Measurements from ENCODE around the gene CALY. TPM values are rescaled to one million over a fixed set of nuclear protein-coding genes. Genes with fewer than 3 reads are reported as not detected.

Gene CALY
- total RNA-seq, 1 experiment from 2014 or later, result not detected

- DNase-seq (ENCODE audit: low spot score), result no peak
Measured at GRCh38 chr10:133366751-133367150, 30.1 kb upstream of the CALY start.

- no peak for DNase-seq (ENCODE audit: low spot score)
Measured at GRCh38 chr10:133366130-133366478, 29.4 kb upstream of the CALY start.

- no peak for DNase-seq (ENCODE audit: low spot score)
Measured at GRCh38 chr10:133365461-133366129, 28.9 kb upstream of the CALY start.

GRCh38 chr10:133364645-133365431 is 28.1 kb upstream of the CALY start:
- no peak for DNase-seq (ENCODE audit: low spot score)

- no peak for DNase-seq (ENCODE audit: low spot score)
Measured at GRCh38 chr10:133362846-133363245, 26.1 kb upstream of the CALY start.

DNA sequence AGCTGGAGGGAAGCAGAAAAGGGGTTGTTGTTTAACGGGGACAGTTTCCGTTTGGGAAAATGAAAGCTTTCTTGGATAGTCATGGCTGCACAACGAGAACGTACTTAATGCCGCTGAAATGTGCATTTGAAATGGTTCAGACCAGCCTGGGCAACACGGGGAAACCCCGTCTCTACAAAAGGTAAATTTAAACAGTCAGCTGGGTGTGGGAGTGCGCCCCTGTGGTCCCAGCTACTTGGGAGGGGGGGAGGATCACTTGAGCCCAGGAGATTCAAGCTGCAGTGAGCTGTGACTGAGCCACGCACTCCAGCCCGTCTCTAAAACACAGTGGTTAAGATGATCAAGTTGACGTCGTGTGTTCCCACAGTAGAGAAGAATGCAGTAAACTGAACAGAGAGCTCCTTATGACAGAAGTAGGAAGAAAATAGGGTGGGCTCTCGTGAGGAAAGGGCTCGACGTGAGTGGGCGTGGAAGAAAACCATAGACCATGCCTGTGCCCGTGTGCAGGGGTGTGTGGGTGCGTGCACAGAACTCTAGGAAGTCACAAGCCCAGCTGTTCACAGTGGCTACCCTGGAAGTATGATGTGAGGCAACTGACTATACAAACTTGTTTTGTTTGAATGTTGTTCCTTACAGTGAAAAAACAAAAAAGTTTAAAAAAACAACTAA is 25.2 kb upstream of the CALY start:
- DNase-seq (ENCODE audit: low spot score), result no peak

DNA sequence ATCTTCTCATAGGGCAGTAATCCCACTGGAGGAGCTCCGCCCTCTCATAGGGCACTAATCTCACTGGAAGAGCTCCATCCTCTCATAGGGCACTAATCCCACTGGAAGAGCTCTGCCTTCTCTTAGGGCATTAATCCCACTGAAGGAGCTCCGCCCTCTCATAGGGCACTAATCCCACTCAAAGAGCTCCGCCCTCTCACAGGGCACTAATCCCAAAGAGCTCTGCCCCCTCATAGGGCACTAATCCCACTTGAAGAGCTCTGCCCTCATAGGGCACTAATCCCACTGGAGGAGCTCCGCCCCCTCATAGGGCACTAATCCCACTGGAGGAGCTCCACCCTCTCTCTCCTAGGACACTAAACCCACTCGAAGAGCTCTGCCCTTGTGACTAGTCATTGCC is 24.5 kb upstream of the CALY start:
- no peak for DNase-seq (ENCODE audit: low spot score)

GRCh38 chr10:133359972-133360610 is 23.4 kb upstream of the CALY start:
- peak; percentile 36 for DNase-seq (ENCODE audit: low spot score)

DNA sequence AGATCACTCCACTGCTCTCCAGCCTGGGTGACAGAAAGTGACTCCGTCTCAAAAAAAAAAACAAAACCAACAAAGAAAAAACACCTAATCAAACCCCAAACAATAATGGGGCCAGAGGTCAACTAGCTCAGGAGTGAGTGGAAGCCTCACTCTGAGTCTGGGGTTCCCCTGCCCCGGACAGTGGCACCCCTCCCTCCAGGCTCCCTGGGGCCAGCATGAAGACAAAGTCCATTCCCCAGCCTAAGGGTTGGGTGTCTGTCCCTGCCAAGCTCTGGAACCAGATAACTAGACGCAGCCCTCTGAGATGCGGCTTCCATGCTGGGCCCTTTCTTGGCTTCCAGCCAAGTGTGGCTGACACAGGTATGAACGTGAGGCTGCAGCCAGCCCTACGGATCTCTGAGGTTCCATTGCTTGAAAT is 22.9 kb upstream of the CALY start:
- peak; percentile 81 for DNase-seq (ENCODE audit: low spot score)

- no peak for DNase-seq (ENCODE audit: low spot score)
Measured at GRCh38 chr10:133358925-133359310, 22.2 kb upstream of the CALY start.

GRCh38 chr10:133358162-133358924 is 21.6 kb upstream of the CALY start:
- DNase-seq (ENCODE audit: low spot score), result no peak

DNA sequence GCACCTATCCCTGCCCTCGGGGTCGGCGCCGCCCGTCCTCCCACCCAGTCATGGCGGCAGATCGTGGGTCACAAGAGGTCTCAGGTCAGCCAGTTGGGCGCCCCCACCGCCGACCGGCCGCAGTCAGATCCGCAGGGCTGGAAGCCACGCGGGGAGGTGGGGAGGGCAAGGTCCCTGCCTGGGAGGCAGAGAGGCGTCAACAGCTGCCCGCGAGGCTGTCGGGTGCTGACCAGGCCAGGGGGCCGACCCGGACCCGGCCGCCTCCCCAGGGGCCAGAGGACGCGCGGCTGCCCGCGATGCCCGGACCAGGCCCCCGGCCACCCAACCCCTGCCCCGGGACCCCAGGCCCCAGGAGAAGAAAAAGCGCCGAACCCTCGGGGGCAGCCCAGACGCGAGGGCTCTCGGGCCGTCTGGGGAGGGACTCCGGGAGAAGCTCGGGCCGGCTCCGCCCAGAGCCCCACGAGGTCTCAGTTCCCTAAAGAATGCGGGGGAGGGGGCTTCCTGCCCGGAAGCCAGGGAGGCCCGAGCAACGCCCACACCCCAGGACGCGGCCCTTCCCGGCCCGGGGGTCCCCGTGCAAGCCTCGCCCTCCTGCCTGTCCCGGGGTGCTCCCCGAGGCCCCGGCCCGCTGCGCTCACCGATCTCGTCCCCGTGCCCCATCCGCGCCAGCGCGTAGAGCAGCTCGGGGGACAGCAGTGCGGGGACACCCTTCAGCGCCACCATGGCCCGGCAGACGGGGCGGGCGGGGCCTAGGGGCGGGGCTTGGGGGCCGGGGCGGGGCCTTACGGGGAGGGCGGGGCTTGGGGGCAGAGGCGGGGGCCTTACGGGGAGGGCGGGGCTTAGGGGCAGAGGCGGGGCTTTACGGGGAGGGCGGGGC is 20.8 kb upstream of the CALY start, which contains the start of gene FUOM:
FUOM (minus strand) TSS at position 735 of the 877 bp plus-strand sequence; CDS start at position 723, 12 bp downstream.
- peak; percentile 35 for DNase-seq (ENCODE audit: low spot score)

DNA sequence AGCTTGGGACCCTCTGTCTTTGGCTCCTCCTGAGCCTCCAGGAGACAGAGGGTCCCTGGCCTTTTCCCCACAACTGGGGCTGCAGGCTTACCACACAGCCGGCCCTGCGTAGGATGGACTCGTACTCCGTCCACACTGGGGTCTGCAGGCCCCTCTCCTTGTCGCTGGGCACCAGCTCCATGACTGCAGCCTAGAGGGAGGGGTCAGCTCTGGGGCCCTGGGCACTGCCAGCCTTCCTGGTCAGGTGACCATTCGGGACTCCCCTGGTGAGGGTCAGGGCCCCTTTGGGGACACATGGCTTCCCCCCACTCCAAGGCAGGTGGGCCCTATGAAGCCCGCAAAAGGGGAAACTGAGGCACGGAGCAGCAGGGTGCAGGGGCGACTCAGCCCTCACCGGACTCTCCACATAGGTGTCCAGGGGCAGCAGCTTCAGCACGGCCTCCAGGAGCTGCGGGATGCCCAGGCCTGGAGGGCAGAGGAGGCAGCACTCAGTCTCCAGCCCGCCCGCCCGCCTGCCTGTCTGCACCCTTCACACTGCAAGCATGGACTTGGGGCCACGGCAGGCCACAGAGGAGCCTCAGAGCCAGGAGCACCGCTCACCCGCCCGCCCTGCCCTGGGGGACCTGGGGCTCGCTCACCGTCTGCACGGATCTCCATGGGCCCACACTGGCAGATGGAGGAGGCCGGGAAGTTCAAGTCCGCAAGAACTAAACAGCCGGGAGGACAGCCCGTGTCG is 20.0 kb upstream of the CALY start:
- no peak for DNase-seq (ENCODE audit: low spot score)

DNA sequence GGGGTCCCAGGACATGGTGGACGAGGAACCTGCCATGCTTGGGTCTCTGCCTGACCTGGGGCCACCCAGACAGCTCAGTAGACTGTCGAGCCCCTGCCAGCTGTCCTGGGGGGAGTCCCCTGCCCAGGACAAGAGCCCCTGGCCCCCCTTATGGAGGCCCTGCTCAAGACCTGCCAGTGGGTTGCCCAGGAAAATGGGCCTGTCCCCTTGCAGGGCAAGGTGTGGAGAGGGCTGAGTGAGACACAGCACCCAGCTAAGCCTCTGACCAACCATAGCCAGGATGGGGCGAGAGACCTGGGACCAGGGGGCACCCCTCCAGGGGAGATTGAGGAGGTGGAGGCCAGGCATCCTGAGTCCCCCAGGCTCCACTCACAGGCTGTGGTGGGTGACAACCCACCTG is 19.3 kb upstream of the CALY start:
- no peak for DNase-seq (ENCODE audit: low spot score)

DNA sequence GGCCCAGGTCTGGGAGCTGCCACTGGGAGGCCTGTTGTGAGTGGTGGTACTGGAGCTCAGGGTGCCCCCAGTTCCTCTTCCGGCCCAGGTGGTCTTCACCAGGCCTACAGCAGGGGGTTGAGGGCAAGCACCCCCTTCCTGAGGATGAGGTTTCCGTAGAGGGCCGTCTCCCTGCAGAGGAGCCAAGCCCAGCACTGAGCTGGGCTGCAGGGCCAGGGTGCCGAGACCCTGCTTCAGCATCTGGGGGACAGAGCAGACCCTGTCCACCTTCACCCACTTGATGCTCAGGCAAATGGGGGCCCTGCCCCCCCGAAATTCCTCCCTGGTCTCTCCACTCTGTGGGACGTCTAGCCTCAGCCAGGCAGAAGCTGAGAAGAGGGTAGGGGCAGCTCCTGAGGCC is 18.6 kb upstream of the CALY start:
- no peak for DNase-seq (ENCODE audit: low spot score)

DNA sequence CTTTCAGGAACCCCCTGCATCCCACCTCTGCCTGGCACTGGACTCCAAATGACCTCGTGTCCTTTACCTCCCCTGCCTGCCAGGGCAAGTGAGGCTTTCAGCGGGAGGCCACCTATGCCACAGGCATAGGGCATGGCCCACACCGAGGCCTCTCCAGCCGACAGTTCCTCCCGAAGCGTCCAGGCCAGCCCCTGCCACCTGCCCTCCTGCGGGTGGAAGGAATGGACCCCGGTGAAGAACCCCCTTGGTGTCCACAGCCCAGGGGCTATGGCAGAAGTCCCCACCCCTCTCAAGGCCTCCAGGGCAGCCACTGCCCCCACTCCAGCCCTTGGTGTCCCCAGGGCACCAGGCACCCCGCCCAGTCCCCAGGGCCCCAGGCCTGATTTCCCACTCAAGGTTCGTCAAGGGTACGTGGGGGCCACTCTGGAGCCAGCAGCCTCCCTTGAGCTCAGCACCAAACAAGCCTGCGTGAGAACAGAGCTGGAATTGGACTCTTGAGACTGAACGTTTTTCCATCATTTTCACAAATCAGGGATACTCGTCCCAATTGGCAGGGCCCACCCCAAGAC is 18.1 kb upstream of the CALY start:
- no peak for DNase-seq (ENCODE audit: low spot score)

- no peak for DNase-seq (ENCODE audit: low spot score)
Measured at GRCh38 chr10:133353988-133354605, 17.4 kb upstream of the CALY start.

- DNase-seq (ENCODE audit: low spot score), result no peak
Measured at GRCh38 chr10:133353202-133353959, 16.7 kb upstream of the CALY start.
